NCI-H2107 treated with DMSO at 0.1 percent for 48 hours (cell line): ENCODE results near the gene FKBP1A.

Experiments used
- DNase-seq: peaks from one replicate; lab custom pipeline; 2025; ENCODE audit not compliant: unreplicated experiment; lab: John Stamatoyannopoulos, UW

Gene FKBP1A

GRCh38 chr20:1388253-1388652 is 4.6 kb downstream of the FKBP1A start:
- DNase-seq: no peak

GRCh38 chr20:1386323-1386722 is 6.5 kb downstream of the FKBP1A start:
- no peak for DNase-seq

GRCh38 chr20:1383623-1384404 is 9.0 kb downstream of the FKBP1A start:
- no peak for DNase-seq

GRCh38 chr20:1382670-1383069 is 10.2 kb downstream of the FKBP1A start:
- no peak for DNase-seq

GRCh38 chr20:1381753-1382591 is 10.9 kb downstream of the FKBP1A start:
- peak; percentile 27 for DNase-seq

- DNase-seq: no peak
These were observed 14.1 kb downstream of the FKBP1A start for GRCh38 chr20:1378735-1379125.

- DNase-seq: no peak
These were observed 14.7 kb downstream of the FKBP1A start for GRCh38 chr20:1377984-1378734.

GRCh38 chr20:1377341-1377871 is 15.4 kb downstream of the FKBP1A start:
- DNase-seq: no peak

GRCh38 chr20:1376408-1377270 is 16.2 kb downstream of the FKBP1A start:
- DNase-seq: no peak

GRCh38 chr20:1376007-1376406 is 16.8 kb downstream of the FKBP1A start:
- no peak for DNase-seq

- peak; percentile 49 for DNase-seq
These were observed 17.3 kb downstream of the FKBP1A start for GRCh38 chr20:1375515-1375914.

- DNase-seq: no peak
These were observed 18.6 kb downstream of the FKBP1A start for GRCh38 chr20:1374246-1374645.

GRCh38 chr20:1373614-1374013 is 19.2 kb downstream of the FKBP1A start:
- no peak for DNase-seq

- DNase-seq: no peak
These were observed 19.8 kb downstream of the FKBP1A start for GRCh38 chr20:1373036-1373435.

GRCh38 chr20:1371830-1372539 is 20.9 kb downstream of the FKBP1A start:
- no peak for DNase-seq

- DNase-seq: no peak
These were observed 21.6 kb downstream of the FKBP1A start for GRCh38 chr20:1371202-1371782.

GRCh38 chr20:1370548-1371110 is 22.2 kb downstream of the FKBP1A start:
- DNase-seq: no peak

GRCh38 chr20:1369970-1370369 is 22.9 kb downstream of the FKBP1A start:
- DNase-seq: no peak
